GM18867 (cell line): ENCODE measurements around the gene GPR176.
A peak's percentile ranks its signal among the peaks of the same experiment; 100 is the strongest.
"Not testable (repeated sequence)": the region's sequence is repeated elsewhere in the genome, so short reads cannot be mapped to it uniquely, and the experiment has no call there.

Source experiments
- ATAC-seq: cut with Tn5 transposase; IDR thresholded peaks from one replicate; pipeline ENCODE4 v1.9.1; 2021; ENCODE audit warnings: mild to moderate bottlenecking, moderate library complexity; ENCODE audit not compliant: unreplicated experiment

GPR176 gene

GRCh38 chr15:39893051-39893450 lies 27.0 kb downstream of the GPR176 start:
- ATAC-seq: not testable (repeated sequence)

DNA sequence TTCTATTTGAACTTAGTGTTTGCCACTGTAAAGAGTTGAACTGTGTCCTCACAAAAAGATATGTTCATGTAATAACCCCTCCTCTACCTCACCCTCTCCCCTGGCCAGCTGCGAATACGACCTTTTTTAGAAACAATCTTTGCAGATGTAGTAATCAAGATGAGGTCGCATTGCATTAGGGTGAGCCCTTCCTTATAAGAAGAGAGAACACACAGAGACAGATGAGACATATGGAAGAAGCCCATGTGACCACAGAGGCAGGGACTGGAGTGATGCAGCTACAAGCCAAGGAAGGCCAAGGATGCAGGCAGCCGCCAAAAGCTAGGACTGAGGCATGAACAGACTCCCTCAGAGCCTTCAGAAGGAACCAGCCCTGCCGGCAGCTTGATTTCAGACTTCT lies 27.6 kb downstream of the GPR176 start:
- no peak for ATAC-seq

DNA sequence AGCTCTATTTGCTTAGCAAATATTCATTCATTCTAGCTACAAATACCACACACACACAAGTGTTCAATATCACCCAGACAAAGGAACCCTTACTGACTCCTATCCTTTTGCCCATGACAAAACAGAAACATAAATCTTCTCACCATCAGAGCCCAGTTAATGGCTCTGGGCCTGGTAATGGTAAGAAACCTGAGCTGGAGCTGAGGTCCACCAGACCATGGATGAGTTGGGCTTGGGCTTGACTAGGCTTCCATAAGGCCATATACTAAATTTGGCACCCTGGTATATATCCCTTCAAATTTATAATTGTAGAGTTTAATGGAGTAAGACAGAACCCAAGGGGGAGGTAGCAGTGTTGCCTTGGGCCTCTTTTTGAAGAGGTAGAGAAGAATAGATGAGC lies 29.4 kb downstream of the GPR176 start:
- ATAC-seq: no peak

GRCh38 chr15:39889601-39890000 lies 30.5 kb downstream of the GPR176 start:
- no peak for ATAC-seq

DNA sequence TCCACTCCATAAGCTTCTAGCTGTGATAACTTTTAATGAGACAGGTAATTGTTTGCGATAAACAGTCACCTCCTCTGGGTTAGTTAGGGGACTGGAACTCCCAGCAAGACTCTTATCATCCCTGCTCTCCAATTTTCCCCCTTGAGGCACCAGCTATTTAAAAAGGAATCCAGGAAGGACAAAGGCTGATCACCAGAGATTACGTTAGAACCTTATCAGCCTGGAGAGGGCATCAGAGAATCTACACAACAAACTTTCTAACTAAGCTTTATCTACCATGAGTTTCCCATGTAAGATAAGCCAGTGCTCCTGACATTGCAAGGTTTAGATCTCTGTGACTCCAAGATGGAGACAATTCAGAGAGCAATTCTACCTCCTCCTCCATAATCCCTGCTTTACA lies 31.3 kb downstream of the GPR176 start:
- ATAC-seq: no peak

DNA sequence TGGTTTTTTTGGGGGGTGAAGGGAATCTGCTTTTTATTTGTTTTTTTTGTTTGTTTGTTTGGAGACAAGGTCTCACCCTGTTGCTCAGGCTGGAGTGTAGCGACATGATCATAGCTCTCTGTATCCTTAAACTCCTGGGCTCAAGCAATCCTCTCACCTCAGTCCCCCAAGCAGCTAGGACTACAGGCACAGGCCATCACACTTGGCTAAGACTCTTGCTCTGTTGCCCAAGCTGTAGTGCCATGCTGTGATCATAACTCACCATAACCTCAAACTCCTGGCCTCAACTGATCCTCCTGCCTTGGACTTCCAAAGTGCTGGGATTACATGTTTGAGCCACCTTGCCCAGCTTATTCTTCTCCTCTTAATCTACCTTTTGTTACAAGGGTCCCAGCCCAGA lies 31.8 kb downstream of the GPR176 start:
- ATAC-seq: no peak

GRCh38 chr15:39887832-39888231 lies 32.2 kb downstream of the GPR176 start:
- ATAC-seq: no peak

DNA sequence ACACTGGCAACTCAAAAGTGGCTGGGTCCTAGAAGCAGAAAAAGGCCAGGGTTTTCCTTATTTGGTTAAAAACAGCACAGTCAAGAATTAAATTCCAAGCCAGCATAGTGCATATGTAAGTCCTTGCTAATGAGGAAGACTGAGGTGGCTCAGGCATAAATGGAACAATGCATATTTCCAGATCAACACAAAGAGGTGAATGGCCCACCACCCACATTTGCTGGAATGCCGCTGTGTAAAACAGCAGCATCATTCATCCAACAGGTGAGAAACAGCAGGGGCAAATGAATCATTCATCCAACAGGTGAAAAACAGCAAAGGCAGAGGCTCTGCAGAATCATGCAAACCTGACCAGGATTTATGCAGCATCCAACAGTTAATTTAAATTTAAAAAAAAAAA lies 32.9 kb downstream of the GPR176 start:
- no peak for ATAC-seq

- no peak for ATAC-seq
These were observed 33.6 kb downstream of the GPR176 start for GRCh38 chr15:39886418-39886817.

- ATAC-seq: no peak
These were observed 34.8 kb downstream of the GPR176 start for GRCh38 chr15:39885099-39885777.

GRCh38 chr15:39884351-39884750 lies 35.7 kb downstream of the GPR176 start:
- ATAC-seq: no peak

DNA sequence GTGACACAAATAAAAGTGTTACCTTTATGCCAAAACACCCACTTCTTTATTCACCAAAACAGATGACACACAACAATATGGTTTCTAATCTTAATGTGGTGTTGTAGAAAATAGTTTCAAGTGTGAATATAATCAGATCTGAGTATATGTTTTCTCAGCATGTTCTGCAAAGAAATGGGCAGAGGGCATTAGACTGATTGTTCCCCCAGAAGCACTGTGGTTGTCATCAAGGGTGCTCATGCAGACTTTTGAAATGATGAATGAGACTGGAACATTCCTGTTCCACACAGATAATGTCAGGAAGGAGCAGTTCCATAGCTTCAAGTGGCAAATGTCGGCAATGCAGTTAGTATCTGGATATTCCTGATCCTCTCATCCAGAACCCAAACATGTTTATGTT lies 37.5 kb downstream of the GPR176 start:
- no peak for ATAC-seq

DNA sequence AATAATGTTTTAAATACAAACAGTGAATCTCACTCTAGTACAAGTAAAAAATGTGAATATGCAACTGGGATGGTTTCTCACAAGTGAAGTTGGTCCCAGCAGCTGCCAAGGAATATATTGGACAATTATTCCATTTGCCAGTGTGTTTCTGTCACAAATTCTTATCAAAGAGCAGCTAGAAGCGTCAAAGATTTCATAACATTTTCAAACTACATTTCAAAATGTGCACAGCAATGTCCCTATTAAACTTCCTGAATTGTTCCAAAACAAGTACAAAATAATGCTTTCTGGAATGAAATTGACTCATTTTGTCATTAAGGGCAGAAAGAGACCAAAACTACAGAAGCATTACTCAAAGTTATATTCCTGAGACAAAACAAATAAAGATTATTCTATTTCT lies 38.3 kb downstream of the GPR176 start:
- ATAC-seq: no peak

- ATAC-seq: no peak
These were observed 39.2 kb downstream of the GPR176 start for GRCh38 chr15:39880718-39881387.

GRCh38 chr15:39878406-39878785 lies 41.7 kb downstream of the GPR176 start:
- ATAC-seq: no peak

GRCh38 chr15:39874890-39875549 lies 45.0 kb downstream of the GPR176 start:
- ATAC-seq: peak; percentile 44

DNA sequence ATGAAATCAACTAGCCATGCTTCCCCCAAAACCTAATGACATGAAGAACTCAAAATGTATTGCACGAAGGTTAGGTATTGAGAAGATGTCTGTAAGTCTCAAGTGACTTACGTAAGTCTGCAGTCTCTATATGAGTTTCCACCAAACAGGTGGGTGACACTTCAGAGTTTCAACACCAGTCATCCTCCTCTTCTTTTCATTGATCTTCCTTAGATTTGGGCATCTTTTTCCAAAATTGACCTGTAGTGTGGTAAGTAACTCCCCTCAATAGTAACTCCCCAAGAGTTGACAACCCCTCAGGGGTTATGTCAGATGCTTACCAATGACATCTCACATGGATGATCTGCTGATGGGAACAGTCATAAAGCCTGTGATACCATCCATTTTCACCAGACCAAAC lies 46.1 kb downstream of the GPR176 start:
- no peak for ATAC-seq

DNA sequence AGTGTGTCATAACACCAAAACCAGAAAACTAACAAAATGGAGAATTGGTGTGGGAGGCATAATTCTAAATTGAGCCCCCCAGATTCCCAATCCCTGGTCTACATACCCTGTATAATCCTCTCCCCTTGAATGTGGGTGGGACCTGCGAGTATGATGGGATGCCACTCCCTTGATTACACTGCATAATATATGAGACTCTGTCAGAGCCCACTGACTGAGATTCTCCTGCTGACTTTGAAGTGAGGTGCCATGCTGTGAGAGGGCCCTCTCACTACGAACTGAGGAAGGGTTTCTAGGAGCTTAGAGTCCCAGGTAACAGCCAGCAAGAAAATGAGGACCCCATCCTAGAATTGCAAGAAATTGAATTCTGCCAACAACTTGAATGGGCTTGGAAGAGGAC lies 49.5 kb downstream of the GPR176 start:
- ATAC-seq: no peak

DNA sequence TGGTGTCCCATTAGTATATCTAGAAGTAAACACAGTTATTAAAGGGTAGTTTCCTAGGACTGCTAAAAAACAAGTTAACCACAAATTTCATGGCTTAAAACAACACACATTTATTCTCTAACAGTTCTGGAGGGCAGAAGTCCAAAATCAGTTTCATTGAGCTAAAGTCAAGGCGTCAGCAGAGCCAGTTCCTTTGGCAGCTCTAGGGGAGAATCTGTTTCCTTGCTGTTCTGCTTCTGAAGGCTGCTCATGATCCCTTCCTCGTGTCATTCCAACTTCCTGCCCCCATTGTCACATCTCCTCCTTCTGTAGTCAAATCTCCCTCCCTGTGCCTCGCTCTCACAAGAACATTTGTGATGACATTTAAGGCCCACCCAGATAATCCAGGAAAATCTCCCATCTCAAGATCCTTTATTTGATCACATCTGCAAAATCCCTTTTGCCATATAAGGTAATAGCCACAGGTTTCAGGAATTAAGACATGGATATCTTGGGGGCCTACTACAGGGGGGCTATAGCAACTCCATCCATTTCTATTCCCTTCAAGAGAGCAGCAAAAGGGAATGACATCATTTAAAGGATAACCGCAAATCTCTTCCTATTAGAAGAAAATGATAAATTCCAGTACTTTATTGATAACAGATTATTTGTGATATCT lies 50.1 kb downstream of the GPR176 start:
- ATAC-seq: no peak

DNA sequence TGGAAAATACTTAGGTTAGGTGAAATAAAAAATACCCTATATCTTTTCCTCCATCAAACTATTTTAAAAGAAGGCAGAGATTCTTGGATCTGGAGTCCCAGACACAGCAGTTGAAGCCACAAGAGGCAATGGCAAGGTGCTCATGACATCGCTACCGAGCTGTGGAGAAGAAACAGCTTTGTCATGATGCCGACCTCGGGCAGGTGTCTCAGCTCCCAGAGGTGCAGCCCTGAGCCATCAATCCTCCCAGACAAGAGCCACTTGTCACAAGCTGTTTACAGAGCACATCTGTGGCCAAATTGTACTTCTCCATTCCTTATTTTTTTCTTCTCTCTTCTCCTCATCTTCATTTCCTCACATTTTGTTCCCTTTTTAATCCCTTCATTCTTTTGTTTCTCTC lies 50.8 kb downstream of the GPR176 start:
- ATAC-seq: no peak

DNA sequence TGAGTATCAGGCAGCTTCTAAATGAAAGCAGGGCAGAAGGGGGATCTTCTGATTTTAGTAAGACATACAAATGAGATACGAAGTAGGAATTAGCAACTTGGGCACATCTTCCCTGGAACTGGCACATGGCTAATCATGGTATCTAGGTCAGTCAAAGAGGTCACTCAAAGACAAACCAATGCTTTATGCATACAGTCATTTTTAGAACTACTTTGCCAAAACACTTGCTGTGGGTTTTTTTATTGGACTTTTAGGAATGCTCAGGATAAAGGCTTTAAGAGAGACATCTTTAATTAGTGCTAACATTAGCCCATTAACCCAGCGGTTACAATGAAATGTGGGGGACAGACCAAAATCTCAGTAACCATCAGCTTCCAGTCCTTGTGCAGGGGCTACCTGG lies 51.7 kb downstream of the GPR176 start:
- ATAC-seq: no peak

DNA sequence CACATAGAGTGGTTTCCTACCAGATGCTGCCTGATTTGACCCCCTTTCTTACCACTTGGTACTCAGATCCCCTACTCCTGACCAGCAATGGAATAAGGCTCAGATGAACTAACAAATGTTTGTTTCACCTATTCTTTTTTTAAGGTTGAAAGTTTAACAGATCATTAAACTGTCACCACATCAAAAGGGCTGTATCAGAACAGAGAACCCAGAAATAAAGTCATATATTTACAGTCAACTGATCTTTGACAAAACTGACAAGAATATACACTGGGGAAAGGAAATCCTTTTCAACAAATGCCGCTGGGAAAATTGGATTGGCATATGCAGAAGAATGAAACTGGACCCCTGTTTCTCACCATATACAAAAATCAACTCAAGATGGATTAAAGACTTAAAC lies 56.0 kb downstream of the GPR176 start:
- ATAC-seq: no peak
